Muscle layer of colon (tissue), 2 donors: ENCODE measurements around the gene HAUS3.
"Not testable (repeated sequence)": the region's sequence is repeated elsewhere in the genome, so short reads cannot be mapped to it uniquely, and the experiment has no call there.

Experiments
- H3K27ac ChIP-seq: one replicate; pipeline ENCODE4 v1.7.0; 2013; ENCODE audit warnings: low read depth, mild to moderate bottlenecking, low read length, moderate library complexity
- H3K27me3 ChIP-seq, 2 donors: one replicate each; pipeline ENCODE4 v1.7.0; 2013; ENCODE audit warnings: low read length in 2 of 2, mild to moderate bottlenecking in 2 of 2; ENCODE audit not compliant: insufficient read depth in 2 of 2, control insufficient read depth in 1 of 2
- H3K36me3 ChIP-seq: one replicate; pipeline ENCODE4 v1.7.0; 2013; ENCODE audit warnings: mild to moderate bottlenecking, low read length; ENCODE audit not compliant: insufficient read depth
- H3K4me1 ChIP-seq: one replicate; pipeline ENCODE4 v1.7.0; 2013; ENCODE audit warnings: mild to moderate bottlenecking, low read length; ENCODE audit not compliant: insufficient read depth
- H3K4me3 ChIP-seq, 2 donors: one replicate each; pipeline ENCODE4 v1.7.0; 2013; ENCODE audit warnings: low read length in 2 of 2, low read depth in 1 of 2, mild to moderate bottlenecking in 1 of 2, moderate library complexity in 1 of 2
- H3K9ac ChIP-seq: one replicate; pipeline ENCODE4 v1.7.0; 2013; ENCODE audit warnings: low read length
- H3K9me3 ChIP-seq: one replicate; pipeline ENCODE4 v1.7.0; 2013; ENCODE audit warnings: mild to moderate bottlenecking, low read length
- donor health status: abdominal sarcoma.
- donor health status: Adenocarcinoma of cecum.

Gene HAUS3

GRCh38 chr4:2284161-2284933 lies 42.4 kb upstream of the HAUS3 start:
- no peak overlapping the region for H3K9ac ChIP-seq
- H3K9me3 ChIP-seq = no peaks in the 10 kb centered on the region
- no peak overlapping the region for H3K27ac ChIP-seq
- H3K27me3 ChIP-seq = no peaks in the 10 kb centered on the region
- no peaks in the 10 kb centered on the region for H3K4me1 ChIP-seq
- no peak overlapping the region for H3K4me3 ChIP-seq
- no peaks in the 10 kb centered on the region for H3K36me3 ChIP-seq

GRCh38 chr4:2283199-2283711 lies 41.3 kb upstream of the HAUS3 start:
- Histone ChIP-seq H3K9ac (no peak overlapping the region), H3K27me3 (no peaks in the 10 kb centered on the region), H3K9me3 (no peaks in the 10 kb centered on the region), H3K4me1 (no peaks in the 10 kb centered on the region), H3K27ac (no peak overlapping the region), H3K4me3 (no peak overlapping the region), H3K36me3 (no peaks in the 10 kb centered on the region)

GRCh38 chr4:2281575-2282343 lies 39.8 kb upstream of the HAUS3 start:
- Histone ChIP-seq H3K4me3 (no peak overlapping the region), H3K9ac (no peak overlapping the region), H3K27ac (no peak overlapping the region), H3K4me1 (no peaks in the 10 kb centered on the region), H3K27me3 (no peaks in the 10 kb centered on the region), H3K9me3 (no peaks in the 10 kb centered on the region), H3K36me3 (no peaks in the 10 kb centered on the region)

GRCh38 chr4:2280531-2281300 lies 38.8 kb upstream of the HAUS3 start:
- no peak overlapping the region for H3K4me3 ChIP-seq
- no peaks in the 10 kb centered on the region for H3K9me3 ChIP-seq
- H3K4me1 ChIP-seq = no peaks in the 10 kb centered on the region
- H3K9ac ChIP-seq = no peak overlapping the region
- H3K27me3 ChIP-seq = no peaks in the 10 kb centered on the region
- no peak overlapping the region for H3K27ac ChIP-seq
- H3K36me3 ChIP-seq = no peaks in the 10 kb centered on the region

GRCh38 chr4:2277956-2278355 lies 36.0 kb upstream of the HAUS3 start:
- Histone ChIP-seq H3K4me3 (no peak overlapping the region), H3K9ac (no peak overlapping the region), H3K36me3 (no peaks in the 10 kb centered on the region), H3K4me1 (no peaks in the 10 kb centered on the region), H3K27ac (no peak overlapping the region), H3K27me3 (no peaks in the 10 kb centered on the region), H3K9me3 (no peaks in the 10 kb centered on the region)

GRCh38 chr4:2276581-2277325 lies 34.8 kb upstream of the HAUS3 start:
- no peaks in the 10 kb centered on the region for H3K4me1 ChIP-seq
- H3K27me3 ChIP-seq = no peaks in the 10 kb centered on the region
- no peak overlapping the region for H3K27ac ChIP-seq
- no peaks in the 10 kb centered on the region for H3K9me3 ChIP-seq
- H3K9ac ChIP-seq = no peak overlapping the region
- H3K4me3 ChIP-seq = no peak overlapping the region
- no peaks in the 10 kb centered on the region for H3K36me3 ChIP-seq

- Histone ChIP-seq H3K9me3 (no peaks in the 10 kb centered on the region), H3K9ac (no peak overlapping the region), H3K36me3 (no peaks in the 10 kb centered on the region), H3K4me1 (no peaks in the 10 kb centered on the region), H3K27ac (no peak overlapping the region), H3K4me3 (no peak overlapping the region), H3K27me3 (no peaks in the 10 kb centered on the region)
Measured at GRCh38 chr4:2275546-2276251, 33.8 kb upstream of the HAUS3 start.

GRCh38 chr4:2275044-2275397 lies 33.1 kb upstream of the HAUS3 start:
- H3K27me3 ChIP-seq, H3K4me1 ChIP-seq, H3K27ac ChIP-seq, H3K9ac ChIP-seq, H3K36me3 ChIP-seq, H3K9me3 ChIP-seq, H3K4me3 ChIP-seq: not testable (repeated sequence)

- no peak overlapping the region for H3K9ac ChIP-seq
- no peaks in the 10 kb centered on the region for H3K36me3 ChIP-seq
- no peaks in the 10 kb centered on the region for H3K9me3 ChIP-seq
- H3K4me1 ChIP-seq = no peaks in the 10 kb centered on the region
- H3K4me3 ChIP-seq = no peak overlapping the region
- H3K27ac ChIP-seq = no peak overlapping the region
- H3K27me3 ChIP-seq = no peaks in the 10 kb centered on the region
Measured at GRCh38 chr4:2274320-2275043, 32.6 kb upstream of the HAUS3 start.

GRCh38 chr4:2273657-2274319 lies 31.9 kb upstream of the HAUS3 start:
- H3K4me3 ChIP-seq = no peak overlapping the region
- H3K9ac ChIP-seq = no peak overlapping the region
- H3K4me1 ChIP-seq = no peaks in the 10 kb centered on the region
- H3K27ac ChIP-seq = no peak overlapping the region
- H3K36me3 ChIP-seq = no peaks in the 10 kb centered on the region
- H3K9me3 ChIP-seq = no peaks in the 10 kb centered on the region
- no peaks in the 10 kb centered on the region for H3K27me3 ChIP-seq
